Inflammatory macrophage (primary cell): Measurements from ENCODE around the gene ACP3.
"Not testable (repeated sequence)": the region's sequence is repeated elsewhere in the genome, so short reads cannot be mapped to it uniquely, and the experiment has no call there.

Experiments used
- DNase-seq, 2 donors: peaks; one replicate each; pipeline ENCODE4 v3.0.0-alpha.2; 2020 to 2022
- total RNA-seq, 18 experiments: gene quantifications; one replicate each; lab custom pipeline; 2026; ENCODE audit warnings: mixed read lengths in 6 of 18, inconsistent platforms in 2 of 18; lab: John Stamatoyannopoulos, UW

The ACP3 gene, protein sequence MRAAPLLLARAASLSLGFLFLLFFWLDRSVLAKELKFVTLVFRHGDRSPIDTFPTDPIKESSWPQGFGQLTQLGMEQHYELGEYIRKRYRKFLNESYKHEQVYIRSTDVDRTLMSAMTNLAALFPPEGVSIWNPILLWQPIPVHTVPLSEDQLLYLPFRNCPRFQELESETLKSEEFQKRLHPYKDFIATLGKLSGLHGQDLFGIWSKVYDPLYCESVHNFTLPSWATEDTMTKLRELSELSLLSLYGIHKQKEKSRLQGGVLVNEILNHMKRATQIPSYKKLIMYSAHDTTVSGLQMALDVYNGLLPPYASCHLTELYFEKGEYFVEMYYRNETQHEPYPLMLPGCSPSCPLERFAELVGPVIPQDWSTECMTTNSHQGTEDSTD
- total RNA-seq = 4.1 to 24.5 (median 12.6) reads per million in 18 experiments

DNA sequence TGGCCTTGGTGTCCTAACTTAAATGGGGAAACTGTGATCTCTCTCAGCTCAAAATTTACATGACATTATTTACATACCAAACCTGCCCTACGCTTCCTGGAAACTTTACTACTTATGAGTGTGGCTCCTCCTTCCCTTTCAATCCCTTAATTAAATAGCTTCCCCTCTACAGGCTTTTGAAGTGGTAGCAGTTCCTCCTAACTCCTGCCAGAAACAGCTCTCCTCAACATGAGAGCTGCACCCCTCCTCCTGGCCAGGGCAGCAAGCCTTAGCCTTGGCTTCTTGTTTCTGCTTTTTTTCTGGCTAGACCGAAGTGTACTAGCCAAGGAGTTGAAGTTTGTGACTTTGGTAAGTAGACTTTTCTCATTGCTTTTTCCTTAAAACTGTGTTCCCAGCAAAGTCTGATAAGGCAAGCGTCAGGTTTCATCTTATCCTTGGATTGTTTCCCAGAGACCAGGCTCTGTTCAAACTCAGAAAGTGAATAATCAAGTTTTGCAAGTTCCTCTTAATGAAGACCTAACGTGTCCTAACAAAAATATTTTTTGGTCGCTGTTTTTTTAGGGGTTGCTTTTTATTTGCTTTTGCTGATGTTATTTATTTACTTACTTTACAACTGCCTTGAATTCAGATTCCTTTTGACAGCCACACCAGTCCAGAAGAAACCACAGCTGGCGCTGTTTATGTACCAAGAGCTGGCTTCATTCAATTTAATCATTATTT is at the start of gene ACP3:
TSS of gene ACP3 (plus strand) at position 179 of the 720 bp plus-strand sequence. CDS start at position 229, 50 bp downstream.
- DNase-seq = peak; percentile 83 to 94

DNA sequence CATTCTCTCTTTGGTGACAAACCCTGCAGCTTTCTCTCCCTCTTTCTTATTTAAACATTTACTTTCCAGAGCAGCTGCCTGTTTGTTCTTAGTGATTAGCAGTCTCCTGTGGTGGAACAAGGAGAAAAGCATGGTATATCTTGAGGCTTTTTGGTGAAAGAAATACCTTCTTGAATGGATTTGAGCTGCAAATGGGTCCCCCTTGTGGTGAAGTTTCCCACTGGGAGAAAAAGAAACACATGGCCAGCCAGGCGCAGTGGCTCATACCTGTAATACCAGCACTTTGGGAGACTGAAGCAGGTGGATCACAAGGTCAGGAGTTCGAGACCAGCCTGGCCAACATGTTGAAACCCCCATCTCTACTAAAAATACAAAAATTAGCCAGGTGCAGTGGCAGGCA is 48.3 kb upstream of the ACP3 start:
- peak; percentile 51 to 52 for DNase-seq

DNA sequence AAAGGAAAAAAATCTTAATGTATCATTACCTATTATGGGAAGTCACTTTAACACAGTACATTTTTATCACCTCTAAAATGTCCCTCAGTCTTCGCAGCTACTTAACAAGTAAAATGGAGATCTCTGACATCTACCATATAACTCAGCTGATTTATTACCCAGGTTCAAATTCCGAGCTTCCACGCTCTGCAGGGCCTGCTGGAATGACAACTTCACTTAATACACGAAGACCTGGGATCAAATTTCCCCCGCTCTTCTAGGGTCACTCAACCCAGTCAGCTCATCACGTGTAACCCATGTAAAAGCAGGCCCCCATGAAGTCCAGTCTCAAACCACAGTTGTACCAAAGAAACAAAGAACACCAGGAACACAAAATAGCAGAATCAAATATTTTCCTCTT is 44.2 kb upstream of the ACP3 start:
- no peak for DNase-seq

DNA sequence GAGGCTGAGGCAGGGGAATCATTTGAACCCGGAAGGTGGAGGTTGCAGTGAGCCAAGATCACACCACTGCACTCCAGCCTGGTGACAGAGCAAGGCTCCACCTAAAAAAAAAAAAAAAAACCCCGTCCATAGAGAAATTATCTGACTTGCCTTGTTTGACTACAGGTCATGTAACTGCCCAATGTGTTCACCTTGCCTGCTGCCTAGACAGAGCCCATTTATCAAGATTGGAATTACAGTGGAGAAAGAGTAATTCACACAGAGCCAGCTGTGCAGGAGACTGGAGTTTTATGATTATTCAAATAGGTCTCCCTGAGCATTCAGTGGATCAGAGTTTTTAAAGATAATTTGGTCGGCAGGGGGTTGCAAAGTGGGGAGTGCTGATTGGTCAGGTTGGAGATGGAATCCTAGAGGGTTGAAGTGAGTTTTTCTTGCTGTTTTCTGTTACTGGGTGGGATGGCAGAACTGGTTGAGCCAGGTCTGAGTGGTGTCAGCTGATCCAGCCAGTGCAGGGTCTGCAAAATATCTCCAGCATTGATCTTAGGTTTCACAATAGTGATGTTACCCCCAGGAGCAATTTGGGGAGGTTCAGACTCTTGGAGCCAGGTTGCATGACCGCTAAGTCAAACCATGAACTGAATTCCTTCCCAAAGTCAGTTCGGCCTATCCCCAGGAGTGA is 40.8 kb upstream of the ACP3 start:
- no peak for DNase-seq

DNA sequence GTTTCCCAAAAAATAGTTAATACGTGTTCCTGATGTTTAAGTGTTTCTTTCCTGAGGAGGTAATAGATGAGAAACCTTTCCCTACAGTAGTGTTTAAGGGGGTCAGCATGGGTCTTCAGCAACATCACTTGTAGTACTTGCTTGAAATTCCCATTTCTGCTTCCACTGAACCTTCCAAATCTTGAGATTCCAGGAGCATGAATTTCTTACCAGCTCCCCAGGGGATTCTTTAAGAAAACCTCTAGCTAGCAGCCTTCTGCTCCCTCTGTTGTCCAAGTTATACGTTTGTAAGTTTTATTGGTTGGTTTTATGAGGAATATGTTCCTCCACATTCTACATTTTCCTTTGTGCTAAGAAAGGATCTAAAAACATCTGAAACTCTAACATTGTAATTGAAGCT is 38.2 kb upstream of the ACP3 start:
- DNase-seq = no peak

DNA sequence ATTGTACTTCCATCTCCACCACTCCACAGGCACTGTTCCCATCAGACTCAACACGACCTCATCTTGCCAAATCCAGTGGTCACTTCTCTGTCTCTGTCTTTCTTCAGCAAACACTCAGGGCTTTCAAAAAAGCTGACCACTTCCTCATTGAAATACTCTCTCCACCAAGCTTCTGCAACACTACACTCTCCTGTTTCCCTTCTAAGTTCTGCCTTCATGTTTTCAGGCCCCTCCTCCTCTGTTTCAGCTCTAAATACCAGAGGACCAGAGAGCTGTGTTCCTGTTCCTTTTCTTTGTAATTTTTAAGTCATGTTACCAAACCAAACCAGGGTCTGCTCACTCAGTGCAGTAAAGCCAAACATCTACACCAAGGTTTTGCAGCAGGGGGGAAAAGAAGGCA is 33.8 kb upstream of the ACP3 start:
- peak; percentile 92 to 97 for DNase-seq

DNA sequence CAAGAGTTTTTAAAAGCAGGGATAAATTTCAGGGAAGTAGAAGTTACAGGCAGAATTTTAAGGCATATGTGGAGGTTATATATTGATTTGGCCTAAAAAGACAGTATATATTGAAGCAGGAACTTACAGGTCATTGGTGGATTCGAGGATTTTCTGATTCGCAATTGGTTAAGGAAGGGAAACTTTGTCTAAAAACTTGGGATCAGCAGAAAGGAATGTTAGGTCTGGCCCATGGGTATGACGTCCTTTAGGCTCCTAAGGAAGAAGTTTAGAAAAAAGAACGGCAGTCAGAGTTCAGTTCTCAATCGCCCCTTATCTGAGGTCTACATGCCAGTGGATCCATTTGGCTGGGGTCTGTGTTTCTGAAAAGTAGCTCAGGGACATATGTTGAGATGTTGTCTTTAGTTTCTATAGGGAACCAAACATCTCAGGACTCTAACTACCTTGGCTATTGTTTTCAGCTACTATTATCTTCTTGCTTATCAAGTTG is 33.2 kb upstream of the ACP3 start:
- DNase-seq = no peak

DNA sequence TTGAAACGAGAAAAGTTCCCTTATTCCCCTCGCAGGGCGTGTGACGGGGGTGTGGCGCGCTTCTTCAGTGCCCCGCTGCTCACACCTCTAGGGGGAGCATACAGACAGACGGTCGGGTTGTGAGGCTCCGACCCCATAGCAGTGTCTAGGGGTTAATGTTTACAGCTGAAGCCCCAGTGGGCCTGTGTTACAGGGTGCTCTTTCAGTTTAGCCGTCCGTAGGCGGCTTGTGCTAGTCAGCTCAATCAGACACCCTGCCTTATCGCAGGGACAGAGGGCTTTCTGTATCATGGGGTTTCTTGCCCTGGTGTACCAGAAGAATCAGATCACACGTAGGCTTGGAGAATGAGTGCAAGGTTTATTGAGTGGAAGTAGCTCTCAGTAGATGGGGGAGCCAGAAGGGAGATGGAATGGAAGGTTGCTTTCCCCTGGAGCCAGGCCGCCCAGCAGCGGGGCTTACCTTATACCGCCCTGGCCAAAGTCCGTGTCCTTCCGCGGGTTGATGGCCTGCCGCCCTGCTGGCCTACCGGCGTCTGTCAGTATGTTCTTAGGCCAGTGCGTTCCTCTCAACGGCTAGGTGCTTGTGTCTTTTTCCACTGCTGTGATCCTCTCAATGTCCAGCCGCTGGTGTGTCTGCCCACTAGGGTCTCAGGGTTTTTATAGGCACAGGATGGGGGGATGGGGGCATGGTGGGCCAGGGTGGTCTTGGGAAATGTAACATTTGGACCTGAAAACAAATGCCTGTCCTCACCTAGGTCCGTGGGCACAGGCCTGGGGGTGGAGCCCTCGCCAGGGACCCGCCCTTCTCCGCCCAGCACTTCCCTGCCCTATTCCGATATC is 32.2 kb upstream of the ACP3 start:
- DNase-seq = peak in 1 of 2 donors; percentile 18

DNA sequence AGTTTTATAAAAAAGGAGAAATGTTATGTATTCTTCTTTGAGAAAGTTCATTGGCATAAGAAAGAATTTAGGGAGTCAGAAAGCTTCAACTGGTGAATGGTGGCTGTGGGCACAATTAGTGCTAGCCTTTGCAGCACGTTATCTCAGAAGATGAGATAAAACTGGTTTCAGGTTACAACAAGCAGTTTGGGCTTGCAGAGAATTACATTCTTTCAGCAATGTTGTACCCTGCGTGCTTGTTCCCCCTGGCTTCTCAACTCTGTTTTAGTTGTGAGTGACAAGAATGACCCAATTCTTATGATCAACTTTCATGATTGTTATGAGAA is 31.6 kb upstream of the ACP3 start:
- DNase-seq = no peak

DNA sequence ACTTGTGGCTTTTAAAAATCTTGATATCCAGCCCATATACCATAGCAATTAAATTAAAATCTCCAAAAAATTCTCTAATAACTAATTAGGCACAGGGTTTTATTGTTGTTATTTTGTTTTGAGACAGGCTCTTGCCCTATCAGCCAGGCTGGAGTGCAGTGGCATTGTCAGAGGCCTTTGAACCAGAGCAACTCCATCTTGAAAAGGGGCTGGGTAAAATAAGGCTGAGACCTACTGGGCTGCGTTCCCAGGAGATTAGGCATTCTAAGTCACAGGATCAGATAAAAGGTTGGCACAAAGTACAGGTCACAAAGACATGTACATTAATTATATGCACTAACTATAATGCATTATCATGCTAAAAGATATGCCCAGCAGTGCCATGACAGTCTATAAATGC is 31.2 kb upstream of the ACP3 start:
- DNase-seq = no peak

DNA sequence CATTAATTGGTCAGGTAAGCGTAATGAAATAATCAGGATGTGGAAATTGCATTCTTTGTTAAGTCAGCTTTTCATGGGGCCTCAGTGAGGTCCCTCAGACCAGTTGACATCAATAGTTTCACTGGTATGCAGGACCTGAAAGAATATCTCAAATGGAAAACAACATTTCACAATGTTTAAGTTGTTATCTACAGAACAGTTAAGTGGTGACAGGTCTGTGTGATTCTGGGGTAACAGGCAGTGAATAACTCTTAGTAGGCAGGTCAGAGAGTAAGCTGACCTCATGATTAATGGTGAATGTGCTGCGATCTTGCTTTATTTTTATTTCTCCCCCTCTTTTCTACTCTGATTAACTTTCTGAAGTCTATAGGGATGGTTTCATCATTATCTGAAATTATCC is 28.9 kb upstream of the ACP3 start:
- DNase-seq = no peak

DNA sequence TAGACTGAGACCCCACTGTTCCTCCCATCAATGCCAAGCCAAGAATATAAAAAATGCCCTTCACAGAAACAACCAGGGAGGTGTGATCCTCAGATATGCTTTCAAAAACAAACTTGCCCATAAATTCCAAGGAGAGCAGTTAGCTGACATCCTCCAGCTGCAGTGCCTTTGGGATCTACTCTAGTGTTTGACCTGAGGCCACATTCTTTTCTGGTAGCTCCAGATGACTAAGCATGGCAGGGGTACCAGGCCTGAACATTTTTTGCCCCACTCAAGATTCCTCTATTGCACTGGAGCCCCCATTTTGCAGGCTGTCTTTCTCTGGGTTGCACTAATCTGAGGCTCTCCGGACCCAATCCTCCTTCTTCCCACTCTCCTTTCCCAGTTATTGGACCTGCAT is 27.9 kb upstream of the ACP3 start:
- DNase-seq = no peak

DNA sequence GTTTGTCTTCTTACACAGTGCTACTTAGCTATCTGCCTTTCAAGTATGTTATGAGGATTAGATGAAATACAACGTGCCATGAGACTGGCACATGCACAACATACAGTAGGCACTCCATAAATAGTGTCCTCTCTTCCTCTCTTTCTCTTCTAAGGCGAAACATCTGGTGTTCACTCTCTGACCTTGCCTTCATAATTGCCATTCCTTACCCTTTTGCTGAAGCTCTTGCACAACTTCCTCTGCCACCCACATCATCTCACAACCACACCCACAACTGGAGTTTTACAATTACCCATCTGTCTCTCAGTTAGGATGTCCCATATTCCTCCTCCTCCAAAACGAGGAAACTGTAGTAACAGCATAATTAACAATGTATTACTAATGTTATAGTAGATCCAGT is 26.4 kb upstream of the ACP3 start:
- DNase-seq = peak; percentile 84 to 92

DNA sequence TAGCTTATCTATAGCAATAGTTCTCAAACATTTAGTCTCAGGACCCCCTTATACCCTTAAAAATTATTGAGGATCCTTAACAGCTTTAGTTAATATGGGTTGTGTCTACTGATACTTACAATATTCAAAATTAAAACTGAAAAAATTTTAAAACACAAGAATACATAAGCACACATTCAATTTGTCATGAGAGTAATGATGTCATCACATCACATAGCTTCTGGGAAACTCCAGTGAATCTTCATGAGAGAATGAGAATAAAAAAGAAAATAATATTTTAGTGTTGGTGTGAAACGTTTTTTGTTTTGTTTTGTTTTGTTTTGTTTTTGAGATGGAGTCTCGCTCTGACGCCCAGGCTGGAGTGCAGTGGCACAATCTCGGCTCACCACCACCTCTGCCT is 25.2 kb upstream of the ACP3 start:
- DNase-seq = no peak

DNA sequence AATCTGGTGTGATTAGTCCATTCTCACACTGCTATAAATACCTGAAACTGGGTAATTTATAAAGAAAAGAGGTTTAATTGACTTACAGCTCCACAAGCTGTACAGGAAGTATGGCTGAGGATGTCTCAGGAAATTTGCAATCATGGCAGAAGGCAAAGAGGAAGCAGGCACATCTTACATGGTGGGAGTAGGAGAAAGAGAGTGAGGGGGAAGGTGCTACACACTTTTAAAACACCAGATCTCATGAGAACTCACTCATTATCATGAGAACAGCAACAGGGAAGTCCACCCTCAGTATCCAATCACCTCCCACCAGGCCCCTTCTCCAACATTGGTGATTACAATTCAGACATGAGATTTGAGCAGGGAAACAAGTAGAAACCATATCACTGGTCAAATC is 24.0 kb upstream of the ACP3 start:
- DNase-seq = peak; percentile 77 to 81

DNA sequence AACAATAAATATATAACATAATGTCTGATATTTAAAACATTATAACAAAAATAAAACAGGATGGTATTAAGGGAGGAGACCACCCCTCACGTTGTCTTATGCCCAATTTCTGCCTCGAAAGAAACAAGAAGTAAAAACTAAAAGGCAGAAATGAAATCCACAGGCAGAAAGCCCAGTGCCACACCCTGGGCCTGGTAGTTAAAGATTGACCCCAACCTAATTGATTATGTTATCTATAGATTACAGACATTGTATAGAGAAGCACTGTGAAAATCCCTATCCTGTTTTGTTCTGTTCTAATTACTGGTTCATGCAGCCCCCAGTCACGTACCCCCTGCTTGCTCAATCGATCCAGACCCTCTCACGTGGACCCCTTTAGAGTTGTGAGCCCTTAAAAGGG is 22.3 kb upstream of the ACP3 start:
- DNase-seq = no peak

DNA sequence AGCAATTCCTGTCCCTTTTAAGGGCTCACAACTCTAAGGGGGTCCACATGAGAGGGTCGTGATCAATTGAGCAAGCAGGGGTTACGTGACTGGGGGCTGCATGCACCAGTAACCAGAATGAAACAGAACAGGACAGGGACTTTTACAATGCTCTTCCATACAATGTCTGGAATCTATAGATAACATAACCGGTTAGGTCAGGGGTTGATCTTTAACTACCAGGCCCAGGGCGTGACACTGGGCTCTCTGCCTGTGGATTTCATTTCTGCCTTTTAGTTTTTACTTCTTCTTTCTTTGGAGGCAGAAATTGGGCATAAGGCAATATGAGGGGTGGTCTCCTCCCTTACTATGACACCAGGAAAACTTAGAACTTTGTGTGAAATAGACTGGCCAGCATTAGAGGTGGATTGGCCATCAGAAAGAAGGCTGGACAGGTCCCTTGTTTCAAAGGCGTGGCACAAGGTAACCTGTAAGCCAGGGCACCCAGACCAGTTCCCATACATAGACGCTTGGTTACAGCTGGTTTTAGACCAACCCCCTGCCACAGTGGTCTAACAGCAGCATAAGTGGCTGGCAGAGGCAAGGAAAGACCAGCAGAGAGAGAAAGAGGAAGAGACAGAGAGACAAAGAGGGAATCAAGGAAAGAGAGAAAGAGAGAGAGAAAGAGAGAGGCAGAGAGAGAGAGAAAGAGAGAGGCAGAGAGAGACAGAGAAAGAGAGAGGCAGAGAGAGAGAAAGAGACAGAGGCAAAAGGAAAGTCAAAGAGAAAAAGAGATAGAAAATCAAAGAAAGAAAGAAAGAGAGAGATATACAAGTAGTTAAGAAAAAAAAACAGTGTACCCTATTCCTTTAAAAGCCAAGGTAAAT is 13.6 kb upstream of the ACP3 start:
- DNase-seq = not testable (repeated sequence)

DNA sequence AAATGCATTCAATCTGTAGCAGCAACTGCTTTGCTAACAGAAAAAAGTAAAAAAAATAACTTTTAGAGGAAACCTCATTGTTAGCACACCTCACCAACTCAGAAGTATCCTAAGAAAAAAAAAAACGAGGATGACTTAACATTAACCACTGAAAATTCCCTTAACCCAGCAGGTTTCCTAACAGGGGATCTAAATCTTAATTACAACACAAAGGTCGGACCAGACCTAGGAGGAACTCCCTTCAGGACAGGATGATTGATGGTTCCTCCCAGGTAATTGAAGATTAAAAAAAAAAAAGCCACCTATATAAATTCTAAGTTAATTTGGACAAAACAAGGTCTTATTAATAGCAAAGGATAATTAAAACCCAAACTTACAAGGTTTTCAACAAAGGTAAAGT is 12.9 kb upstream of the ACP3 start:
- DNase-seq = not testable (repeated sequence)

DNA sequence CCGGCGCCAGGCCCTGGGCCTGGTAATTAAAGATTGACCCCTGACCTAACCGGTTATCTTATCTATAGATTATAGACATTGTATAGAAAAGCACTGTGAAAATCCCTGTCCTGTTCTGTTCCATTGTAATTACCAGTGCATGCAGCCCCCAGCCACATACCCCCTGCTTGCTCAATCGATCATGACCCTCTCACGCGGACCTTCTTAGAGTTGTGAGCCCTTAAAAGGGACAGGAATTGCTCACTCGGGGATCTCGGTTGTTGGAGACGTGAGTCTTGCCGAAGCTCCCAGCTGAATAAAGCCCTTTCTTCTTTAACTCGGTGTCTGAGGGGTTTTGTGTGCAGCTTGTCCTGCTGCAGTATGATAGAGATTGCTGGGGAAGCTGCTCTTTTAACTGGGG is 7.2 kb upstream of the ACP3 start:
- not testable (repeated sequence) for DNase-seq

DNA sequence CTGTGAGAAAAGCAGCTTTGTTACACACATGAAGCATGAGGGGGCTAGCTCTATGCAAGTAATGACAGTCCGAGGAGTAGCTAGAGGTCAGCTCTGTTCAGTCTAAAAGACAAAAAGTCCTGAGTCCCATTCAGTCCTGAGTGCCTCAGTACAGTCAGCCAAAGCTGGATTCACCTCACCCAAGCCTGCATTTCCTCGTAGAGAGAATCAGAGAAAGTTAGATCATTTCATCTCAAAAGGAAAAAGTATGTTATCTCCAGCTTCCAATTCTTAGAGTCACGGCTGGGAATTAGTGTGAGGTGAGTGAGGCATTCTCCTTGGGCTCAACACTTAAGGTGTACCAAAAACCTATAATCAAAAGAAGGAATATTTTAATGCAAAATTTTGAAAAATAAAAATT is 5.9 kb upstream of the ACP3 start:
- DNase-seq = no peak

DNA sequence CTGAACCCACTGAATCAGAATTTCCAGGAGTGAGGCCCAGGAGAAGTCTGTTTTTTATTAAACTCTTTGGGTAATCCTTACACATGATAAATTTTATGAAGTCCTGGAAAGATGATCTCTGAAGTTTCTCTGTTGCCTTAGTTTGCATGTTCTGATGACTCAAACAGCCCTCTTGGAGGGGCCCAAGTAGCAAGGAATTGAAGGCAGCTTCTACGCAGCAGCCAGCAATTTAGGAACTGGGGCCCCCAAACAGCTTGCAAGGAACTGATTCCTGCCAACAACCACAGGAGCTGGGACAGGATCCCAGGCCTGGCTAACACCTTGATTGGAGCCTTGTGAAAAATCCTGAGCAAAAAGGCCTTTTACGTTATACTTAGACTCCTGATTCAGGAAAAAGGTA is 5.4 kb upstream of the ACP3 start:
- DNase-seq = no peak

DNA sequence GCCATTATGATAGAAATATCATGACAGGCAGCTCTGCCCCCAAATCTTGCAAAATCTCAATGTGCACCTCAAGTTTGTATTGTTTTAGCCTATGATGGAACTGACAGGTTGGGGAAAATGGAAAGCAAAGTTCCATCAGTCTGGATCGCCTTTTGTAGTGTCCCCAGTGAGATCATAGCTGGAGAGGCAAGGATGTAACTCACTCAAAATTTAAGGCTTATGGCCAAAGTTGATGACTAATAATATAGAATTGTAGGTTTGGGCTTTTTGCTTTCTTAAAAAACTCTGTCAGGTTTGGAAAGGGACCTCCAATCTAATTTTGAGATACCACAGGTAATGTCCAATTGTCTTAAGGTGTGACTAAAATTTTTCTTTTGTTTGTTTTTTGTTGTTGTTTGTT is 1.4 kb upstream of the ACP3 start:
- no peak for DNase-seq
